Activated CD4-positive, alpha-beta T cell treated with anti-CD3 and anti-CD28 coated beads for 24 hours (primary cell): ENCODE results near the gene NUP188.
"Not testable (repeated sequence)": the region's sequence is repeated elsewhere in the genome, so short reads cannot be mapped to it uniquely, and the experiment has no call there.

Source experiments
- DNase-seq, 2 donors: peaks; one replicate each; pipeline ENCODE4 v3.0.0-alpha.2; 2020; ENCODE audit warnings: low read depth in 2 of 2

NUP188 gene

GRCh38 chr9:129028192-129028966 is 80.9 kb downstream of the NUP188 start, which contains the start of gene SH3GLB2:
Gene SH3GLB2, minus strand, starts transcription at chr9:129028331. Its CDS starts 177 bp downstream, at chr9:129028154.
- DNase-seq = peak; percentile 95 to 96

DNA sequence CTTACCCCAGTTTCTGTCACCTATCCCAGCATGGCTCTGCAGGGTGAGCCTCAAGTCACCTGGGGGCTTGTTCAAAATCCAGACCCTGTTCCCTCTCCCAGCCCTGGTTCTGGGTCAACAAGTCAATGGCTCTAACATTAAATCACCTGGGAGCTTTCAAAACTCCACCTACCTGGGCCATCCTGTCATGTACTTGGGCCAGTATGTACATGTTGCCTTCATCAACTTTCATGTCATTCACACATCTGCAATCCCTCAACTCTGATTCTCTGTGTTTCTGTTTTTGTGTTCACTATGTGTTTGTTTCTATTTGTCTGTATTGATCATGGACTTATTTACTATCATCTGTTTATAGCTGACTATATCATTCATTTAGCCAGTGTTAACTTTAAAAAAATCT is 82.7 kb downstream of the NUP188 start:
- no peak for DNase-seq

DNA sequence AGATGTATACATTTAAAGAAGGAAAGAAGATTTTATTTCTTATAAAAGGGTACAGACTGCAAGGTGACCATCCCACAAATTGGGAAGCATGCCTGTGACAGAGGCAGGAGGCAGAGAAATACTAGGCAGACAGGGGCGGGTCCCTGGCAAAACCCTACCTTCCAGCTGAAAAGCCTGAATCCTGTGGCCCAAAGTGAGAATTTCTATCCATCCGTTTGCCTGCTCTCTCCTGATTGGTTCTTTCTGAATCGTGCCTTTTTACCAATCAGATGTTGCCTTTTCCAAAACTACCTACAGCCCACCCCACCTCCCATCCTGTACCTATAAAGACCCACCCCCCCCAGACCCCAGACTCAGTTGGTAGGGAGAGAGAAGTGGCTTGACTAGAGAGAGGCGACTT is 84.0 kb downstream of the NUP188 start:
- DNase-seq = no peak

DNA sequence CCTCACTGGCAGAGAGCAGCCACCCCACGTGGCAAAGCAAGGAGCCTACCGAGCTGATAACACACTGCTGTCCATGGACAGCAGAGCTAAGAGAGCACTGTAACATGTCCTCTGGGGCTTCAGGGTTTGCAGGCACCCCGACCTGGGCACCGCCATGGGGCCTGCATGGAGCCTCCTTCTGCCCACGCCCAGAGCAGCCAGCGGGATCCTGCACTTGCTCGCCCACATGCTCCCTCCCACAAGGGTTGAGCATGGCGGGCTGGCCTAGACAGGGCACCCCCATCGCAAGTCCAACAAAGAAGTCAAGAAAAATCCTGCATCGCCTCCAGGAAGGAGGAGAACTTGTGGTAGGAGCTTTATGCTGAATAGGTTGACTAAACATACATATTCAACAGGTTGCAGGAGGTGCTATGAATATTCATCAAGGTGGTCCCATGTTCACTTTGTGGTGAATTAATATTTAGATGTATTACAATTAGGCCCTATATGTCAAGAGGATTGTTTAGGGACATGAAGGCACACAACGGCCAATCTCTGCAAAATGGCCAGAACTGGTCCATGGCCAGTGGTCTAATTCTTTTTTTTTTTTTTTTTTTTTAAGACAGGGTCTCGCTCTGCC is 85.2 kb downstream of the NUP188 start:
- no peak for DNase-seq

- DNase-seq = no peak
Measured at GRCh38 chr9:129033216-129033615, 85.7 kb downstream of the NUP188 start.

DNA sequence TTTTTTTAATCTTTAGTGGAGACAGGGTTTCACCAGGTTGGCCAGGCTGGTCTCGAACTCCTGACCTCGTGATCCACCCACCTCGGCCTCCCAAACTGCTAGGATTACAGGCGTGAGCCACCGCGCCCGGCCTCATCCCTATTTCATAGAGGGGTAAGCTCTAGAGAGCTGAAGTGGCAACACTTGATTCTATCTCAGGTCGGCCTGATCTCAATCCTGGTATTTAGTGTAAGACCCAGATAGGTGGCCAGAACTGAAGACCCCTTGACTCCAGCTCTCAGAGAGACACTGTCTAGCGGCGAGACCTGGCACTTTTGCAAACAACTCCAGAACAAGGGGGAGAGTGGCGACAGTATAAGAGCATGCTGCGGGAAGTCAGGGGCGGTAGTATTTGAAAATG is 88.3 kb downstream of the NUP188 start:
- not testable (repeated sequence) for DNase-seq

DNA sequence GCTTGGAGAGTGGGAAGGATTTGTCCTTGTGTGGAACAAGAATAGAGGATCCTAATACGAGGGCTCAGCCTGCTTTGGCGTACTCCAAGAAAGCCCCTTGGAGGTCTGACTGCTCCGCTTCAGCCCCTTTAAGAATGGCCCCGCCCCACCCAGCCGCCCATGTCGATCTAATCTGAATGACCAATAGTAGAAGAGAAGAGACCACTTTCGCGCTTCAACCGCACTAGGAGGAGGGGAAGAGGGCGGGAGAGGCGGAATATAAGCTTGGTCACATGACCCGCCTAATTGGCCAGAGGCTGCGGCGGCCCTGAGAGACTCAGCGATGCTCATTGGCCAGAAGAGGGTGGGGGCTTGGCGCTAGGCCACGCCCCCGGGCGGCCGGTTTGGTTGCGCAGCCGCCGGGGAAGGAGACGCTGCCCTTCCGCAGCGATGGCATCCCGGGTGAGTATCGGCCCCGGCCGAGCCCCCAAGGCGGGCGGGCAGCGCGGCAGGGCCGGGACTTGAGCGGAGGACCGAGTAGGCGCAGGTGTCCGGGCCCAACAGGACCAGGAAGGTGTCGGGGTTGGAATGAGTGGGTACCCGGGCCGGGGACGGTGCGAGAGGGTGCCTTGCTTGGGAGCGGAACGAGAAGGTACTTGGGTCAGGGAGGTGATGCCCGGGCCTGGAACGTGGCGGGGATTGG is 88.9 kb downstream of the NUP188 start, which contains the start of gene MIGA2:
Gene MIGA2 (plus strand): TSS at position 386 of the 682 bp plus-strand sequence. CDS start 3,969 bp downstream, outside the sequence.
- peak; percentile 87 to 92 for DNase-seq

GRCh38 chr9:129036923-129037766 is 89.6 kb downstream of the NUP188 start:
- no peak for DNase-seq

GRCh38 chr9:129037767-129038098 is 90.2 kb downstream of the NUP188 start:
- DNase-seq = no peak

GRCh38 chr9:129038109-129038852 is 90.8 kb downstream of the NUP188 start:
- no peak for DNase-seq

- DNase-seq = no peak
Measured at GRCh38 chr9:129040113-129040643, 92.7 kb downstream of the NUP188 start.

- DNase-seq = no peak
Measured at GRCh38 chr9:129042016-129042415, 94.5 kb downstream of the NUP188 start.

GRCh38 chr9:129052592-129052991 is 105.1 kb downstream of the NUP188 start:
- DNase-seq = no peak

GRCh38 chr9:129053020-129053419 is 105.5 kb downstream of the NUP188 start:
- DNase-seq = no peak

- DNase-seq = no peak
Measured at GRCh38 chr9:129054163-129054851, 106.8 kb downstream of the NUP188 start.
